GM18511 (cell line): ENCODE data around the gene IL1RAPL1.
"Not testable (repeated sequence)": the region's sequence is repeated elsewhere in the genome, so short reads cannot be mapped to it uniquely, and the experiment has no call there.

Experiments used
- ATAC-seq: cut with Tn5 transposase; IDR thresholded peaks from one replicate; pipeline ENCODE4 v1.9.1; 2021; ENCODE audit warnings: mild to moderate bottlenecking, moderate library complexity; ENCODE audit not compliant: unreplicated experiment

The IL1RAPL1 gene

DNA sequence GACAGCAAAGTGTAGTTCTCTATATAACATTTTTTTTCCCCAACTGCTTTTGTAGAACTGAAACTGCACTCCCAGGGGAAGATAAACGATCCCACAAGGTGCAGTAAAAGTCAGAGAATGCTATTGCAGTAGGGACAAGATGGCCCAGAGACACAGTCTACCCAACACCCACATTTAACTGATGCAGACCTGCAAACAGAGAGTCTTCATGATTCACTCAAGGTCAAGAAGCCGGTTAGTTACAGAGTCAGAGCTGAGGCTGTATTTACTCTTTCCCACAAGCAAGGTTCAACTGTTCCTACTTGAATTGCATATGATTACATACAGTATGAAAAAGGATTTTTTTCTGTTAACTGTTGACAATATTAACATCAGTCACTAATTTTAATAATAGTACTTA lies 654.6 kb downstream of the IL1RAPL1 start:
- no peak for ATAC-seq

DNA sequence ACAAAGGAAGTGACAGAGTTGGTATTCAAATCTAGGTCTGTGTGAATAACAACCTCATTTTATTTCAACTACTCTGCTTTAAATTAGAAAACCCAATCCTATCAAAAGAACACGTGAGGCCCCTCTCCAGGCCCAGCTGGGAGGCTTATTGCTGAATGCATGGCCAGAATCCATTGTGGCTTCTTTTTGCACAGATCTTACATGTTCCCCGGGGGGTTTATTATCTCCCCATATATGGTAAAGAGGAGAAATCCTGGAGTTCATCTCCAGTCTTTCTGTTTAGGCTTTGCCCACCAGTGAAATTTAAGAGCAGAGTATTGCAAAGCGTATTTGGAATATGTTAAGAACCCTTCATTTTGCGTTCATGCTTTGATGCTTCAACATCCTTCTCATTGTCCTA lies 655.6 kb downstream of the IL1RAPL1 start:
- no peak for ATAC-seq

DNA sequence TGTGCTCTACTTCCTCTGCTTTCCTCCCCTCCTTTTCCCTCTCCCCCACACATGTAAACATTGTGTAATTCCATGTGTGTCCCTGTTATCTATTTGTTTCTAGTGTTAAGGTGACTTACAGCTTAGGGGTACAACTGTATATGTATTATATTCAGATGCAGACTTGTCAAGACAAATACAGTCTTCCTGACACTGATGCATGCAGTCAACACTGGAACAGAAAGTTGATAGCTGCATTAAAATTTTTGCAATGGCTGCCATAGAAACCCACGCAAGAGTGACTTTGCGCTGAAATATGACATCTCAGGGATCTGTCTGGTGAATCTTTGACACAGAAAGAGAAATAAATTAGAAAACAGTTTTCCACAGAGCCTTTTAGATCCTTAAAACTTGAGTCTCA lies 656.7 kb downstream of the IL1RAPL1 start:
- ATAC-seq: no peak

DNA sequence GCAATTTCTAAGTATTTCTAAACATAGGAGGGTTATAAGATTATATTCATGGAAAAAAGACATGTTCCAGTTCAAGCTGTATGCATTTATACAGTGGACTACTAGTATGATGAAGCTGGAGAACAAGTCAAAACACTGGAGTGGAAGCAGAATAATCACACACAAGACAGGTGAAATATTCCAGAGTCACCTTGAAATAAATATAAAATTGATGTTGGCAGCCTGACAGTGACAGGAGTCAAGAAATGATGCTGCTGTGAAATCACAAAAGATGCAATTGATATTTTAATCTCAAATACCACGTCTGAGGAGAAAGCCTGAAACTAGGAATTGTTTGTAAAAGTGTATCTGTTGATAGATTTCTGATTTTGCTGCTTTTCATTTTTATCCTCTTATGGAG lies 667.3 kb downstream of the IL1RAPL1 start:
- ATAC-seq: no peak

DNA sequence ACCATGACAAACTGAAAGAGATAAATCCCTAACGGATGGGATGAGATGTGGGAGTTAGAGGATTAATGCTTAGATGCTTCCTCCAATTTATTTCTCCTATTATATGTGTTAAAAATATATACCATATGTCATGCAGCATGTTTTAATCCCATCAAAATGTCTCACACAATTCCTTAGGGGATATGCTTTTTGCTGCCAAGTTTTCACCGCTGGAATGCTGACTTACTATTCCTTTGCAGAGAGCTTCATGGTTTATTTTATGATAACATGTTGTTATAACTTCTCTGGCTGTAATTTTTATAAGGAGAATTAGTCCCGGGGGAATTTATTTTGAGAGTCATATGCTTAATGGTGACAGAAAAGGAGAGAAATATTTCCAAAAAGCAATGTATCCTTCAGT lies 670.3 kb downstream of the IL1RAPL1 start:
- no peak for ATAC-seq

DNA sequence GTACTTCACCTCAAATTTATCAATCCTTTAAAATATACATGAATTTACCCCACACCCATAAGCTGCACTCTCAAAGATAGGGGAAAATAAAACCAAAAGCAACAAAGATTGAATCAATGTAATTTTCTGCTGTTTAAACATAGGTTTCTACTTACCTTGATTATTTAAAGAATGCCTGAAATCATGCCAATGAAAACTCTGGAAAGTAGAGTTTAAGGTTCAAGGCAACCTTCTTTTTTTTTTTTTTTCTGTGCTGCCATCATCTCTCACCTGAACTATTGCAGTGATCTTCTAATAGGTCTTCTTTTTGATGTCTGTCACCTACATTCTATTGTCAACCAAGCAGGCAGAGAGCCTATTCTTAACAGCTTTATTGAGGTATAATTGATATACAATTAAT lies 682.1 kb downstream of the IL1RAPL1 start:
- ATAC-seq: no peak

DNA sequence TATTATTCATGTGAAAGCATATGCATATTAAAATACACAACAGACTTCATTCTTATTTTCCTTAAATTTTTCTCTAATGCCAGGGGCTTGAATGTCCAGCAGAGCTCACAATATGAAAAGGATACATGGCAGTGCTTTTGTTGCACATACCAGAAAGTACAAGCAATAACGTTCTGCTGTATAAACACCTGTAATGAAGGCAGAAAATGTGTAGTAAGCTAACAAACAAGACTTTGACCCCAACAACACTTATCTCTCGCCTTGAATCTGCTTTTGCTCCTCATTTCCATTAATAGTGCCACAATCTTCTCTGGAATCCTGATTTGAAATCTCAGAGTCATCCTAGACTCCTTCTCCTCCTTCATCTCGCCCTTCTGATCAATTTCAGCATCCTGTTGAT lies 687.3 kb downstream of the IL1RAPL1 start:
- ATAC-seq: no peak

DNA sequence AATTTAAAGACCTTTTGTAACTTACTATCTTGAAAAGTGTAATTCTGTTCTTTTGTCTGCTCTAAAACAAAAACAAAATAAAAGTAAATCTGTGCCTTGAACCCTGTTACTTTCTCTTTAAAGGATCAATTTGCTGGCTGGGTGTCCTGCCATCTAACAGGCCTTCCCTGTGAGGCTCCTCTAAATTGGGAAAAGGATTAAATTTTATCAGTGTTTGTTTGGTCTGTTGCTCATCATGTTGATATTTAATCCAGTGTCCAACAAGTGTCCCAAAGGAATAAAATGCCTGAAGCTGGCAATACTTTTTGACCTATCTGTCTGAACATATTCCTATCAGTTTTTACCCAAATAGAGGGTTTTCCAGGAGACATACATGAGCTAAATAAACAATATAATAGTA lies 688.7 kb downstream of the IL1RAPL1 start:
- no peak for ATAC-seq

DNA sequence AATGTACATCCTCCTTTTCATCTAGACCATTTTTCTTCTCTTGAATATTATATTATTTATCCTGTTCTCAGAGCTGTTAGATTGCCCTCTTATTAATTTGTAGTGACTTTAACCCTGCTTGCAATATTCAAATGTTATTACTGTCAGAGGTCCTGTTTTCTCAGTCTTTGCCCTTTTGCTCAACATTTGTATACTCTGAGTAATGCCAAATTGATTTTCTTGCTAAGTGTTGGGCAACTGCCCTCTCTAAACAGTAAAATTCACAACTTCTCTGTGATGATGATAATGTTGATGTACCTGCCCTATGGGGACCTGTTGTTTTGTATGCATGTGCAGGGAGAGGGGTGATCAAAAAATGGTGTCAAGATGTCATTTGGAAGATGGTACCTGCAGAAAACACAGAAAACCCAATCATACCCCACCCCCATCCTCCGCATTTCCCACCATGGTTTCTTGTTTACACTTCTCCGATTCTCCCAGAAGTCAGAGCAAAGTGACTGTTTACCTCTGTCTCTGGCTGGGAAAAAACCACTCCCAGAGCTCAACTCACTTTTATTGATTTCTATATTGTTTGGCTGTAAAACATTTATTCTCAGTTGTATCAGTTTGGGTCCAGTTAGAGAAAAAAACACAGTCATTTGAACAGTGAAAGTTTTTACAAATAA lies 694.0 kb downstream of the IL1RAPL1 start:
- ATAC-seq: no peak

DNA sequence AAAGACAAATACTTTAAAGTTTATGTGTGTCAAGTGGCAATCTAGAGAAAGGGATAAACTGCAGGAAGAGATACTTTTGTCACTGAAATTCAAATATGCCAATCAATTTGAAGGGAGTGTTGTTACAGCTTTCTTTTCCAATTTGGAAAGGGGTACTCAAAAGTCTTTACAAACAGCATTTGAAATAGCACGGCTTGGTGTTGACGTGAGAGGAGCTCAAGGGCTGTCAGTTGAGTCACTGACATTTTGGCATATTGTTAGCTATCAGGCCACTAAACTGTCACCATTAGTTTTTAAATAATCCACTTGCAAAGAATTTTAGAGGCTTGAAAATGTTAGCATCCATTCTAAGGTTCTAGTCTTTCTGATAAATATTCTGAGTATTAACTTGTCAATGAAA lies 698.4 kb downstream of the IL1RAPL1 start:
- no peak for ATAC-seq

DNA sequence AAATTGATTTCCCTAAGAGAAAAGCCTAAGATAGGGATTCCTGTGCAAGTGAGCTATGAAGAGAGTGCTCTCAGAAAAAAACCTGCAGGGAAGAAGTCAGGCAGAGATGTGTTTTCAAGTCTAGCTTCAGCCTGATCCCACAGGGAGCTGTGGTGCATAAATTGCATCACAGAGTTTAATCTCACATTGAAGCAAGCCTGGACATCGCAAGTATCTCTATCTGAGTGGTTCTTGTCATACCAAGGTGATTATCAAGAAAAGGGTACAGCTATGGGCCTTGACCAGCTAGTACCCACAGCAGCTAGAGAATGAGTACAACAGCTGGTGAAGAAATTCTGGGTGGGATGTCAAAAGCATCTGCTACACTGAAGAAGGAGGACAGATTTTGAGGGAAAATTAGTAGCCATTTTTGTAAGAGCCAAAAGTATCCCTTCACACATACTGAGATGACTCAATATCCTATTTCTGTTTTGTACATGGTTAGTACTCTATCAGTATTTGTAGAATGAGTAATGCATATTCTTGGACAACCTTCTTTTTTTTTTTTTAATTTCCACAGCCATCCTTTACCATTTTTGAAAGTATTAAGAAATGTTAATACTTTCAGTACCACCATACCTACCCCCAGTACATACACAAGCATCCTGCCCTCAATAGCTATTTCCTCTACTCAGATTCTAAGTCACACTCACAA lies 708.9 kb downstream of the IL1RAPL1 start:
- no peak for ATAC-seq

DNA sequence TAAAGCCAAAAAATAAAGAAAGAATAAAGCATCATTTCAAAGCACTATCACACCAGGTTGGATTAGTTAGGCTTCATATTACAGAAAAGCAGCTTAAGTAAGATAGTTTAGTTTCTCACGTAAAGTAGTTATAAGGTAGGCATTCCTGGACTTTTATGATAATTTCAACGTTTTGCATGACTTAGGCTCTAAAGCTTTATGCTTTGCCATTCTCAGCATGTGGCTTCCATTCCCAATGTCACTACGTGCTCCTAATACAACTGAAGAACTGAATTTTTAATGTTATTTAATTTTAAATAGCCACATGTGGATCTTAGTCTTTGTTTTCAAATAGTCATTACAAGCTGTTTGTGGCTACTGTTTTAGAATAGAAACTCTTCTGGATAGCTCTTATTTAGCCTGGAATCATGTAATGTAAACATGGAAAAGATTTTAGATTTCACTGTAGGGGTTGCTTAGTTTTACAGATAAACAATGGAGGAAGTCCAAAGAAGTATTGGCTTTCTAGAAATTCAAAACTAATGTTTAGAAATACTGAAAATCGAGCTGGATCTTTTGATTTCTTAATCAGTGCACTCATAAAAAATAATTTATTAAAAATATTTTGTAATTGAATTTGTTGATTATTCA lies 710.0 kb downstream of the IL1RAPL1 start:
- ATAC-seq: no peak

DNA sequence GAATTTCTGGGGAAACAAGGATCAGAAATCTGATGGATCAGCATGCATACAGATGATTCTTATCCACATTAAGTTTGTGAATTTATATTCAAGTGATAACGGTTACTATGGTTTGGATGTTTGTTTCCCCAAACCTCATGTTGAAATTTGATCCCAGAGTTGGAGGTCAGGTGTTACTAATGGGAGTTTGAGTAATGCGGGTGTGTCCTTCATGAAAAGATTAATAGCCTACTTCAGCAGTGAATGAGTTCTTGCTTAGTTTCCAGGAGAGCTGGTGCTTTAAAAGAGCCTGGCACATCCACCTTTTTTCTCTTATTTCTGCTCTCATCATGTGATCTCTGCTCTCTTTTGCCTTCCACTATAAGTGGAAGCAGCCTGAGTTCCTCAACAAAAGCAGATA lies 712.4 kb downstream of the IL1RAPL1 start:
- ATAC-seq: no peak

DNA sequence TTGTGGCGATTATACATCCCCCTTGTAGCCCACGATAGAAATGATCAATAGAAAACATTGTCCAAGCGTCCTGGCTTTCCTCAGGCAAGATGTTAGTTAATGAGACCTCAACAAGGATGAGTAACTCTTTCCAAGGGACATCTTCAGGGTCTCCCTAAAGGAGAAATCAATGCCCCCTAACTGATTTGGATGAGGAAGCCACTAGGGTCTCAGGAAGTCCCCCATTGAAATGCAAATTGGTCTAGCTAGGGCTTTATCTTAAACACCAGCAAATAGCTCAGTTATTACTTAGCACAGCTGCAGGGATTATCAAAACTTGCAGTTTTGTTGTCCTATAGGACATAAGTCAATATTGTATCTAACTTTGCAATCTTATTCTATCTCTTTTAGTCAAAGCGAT lies 721.5 kb downstream of the IL1RAPL1 start:
- no peak for ATAC-seq

DNA sequence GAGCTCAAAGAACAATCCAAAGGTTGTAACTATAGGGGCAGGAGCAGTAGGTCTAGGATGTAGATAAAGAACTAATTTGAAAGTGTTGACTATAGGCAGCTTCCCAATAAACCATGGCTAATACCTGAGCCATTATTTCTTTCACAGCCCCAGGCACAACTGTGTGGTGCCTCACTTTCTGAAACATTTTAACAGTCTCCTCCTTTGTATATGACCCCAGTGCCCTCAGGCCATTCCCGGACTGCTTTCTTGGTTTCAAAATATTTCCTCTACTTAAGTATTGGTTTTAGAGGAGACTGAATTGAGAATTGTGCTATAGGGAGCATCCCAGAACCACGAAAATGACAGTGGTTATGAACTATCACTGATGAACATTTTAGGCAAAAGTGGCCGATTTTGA lies 728.7 kb downstream of the IL1RAPL1 start:
- ATAC-seq: no peak

DNA sequence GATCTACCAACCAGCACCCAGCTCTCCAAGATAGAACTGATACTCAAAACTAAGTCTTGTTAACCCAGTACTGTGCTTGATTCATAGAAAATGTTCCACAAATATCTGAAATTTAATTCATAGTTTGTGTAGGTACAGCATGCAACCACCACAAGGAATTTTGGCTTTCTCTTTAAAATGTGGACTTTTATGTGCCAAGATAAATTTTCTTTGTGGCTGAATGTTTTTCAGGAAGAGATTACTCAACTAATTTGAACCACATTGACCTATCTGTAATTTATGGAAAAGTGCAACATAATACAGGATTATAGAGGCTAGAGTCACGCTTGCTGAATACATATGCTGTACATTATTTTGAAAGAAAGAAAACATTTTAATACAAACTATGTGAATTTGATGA lies 730.8 kb downstream of the IL1RAPL1 start:
- ATAC-seq: no peak

DNA sequence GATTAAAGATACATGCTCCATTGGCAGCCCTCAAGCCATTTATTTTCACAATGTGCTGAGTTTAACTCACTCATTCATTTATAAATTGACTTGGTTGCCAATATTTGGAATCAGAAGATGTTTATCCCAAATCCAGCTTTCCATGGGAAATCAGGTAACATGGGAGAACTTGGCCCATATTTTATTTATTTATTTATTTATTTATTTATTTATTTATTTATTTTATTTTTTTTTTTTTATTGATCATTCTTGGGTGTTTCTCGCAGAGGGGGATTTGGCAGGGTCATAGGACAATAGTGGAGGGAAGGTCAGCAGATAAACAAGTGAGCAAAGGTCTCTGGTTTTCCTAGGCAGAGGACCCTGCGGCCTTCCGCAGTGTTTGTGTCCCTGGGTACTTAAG lies 745.2 kb downstream of the IL1RAPL1 start:
- not testable (repeated sequence) for ATAC-seq

DNA sequence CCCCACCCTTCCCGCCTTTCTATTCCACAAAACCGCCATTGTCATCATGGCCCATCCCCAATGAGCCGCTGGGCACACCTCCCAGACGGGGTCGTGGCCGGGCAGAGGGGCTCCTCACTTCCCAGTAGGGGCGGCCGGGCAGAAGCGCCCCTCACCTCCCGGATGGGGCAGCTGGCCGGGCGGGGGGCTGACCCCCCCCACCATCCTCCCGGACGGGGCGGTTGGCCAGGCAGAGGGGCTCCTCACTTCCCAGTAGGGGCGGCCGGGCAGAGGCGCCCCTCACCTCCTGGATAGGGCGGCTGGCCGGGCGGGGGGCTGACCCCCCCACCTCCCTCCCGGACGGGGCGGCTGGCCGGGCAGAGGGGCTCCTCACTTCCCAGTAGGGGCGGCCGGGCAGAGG lies 745.8 kb downstream of the IL1RAPL1 start:
- not testable (repeated sequence) for ATAC-seq

DNA sequence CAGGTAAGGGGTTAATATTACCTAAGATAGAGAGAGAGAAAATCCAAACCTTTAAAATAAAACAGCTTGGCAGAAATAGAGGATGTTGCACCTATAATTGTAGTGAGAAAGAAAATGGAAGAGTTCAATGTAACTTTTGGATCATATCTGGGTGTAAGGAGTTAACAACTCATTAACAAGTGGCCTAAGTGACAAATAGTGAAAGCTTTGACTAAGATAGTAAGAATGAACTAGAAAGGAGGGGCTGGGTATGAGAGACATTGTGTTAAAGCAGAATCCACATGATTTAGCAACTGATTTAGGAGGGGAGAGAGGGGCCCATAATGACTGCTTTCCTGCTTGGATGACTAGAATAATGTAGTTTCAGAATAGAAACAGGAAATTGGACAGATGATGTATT lies 761.0 kb downstream of the IL1RAPL1 start:
- ATAC-seq: peak; percentile 91

DNA sequence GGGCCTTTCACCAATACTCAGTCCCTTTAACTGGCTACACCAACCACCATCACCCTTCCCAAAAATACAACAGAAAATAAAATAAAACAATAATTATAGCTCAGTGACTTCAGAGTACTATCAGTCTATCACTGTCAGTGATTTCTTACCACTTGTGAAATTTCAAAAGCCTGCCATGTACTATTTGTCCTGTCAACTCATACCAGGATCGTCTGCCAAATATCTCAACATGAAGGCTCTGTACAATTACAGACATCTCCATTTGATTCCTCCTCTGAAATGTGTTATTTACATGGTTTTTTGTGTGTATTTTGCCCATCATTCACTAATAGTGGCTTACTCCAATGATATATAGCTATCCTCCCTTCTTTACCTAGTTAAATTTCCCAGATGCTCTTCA lies 772.0 kb downstream of the IL1RAPL1 start:
- ATAC-seq: no peak

DNA sequence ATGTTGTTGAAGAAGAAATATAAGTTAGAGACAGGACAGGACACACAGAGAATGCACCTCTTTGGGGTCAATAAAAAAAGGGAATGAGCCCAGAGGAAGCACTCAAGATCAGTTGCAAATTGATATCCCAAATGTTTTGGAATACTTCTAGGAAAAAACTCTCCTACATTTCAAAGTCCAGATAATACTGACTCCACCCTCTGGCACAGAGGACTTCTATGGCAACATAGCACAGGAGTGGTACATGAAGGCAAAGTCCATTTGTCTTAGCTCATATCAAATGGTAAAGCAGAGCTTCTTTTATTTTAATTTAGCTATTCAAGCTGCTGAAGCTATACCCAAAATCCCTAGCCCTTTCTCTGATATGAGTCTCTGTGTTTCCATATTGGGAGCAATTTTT lies 787.5 kb downstream of the IL1RAPL1 start:
- not testable (repeated sequence) for ATAC-seq

DNA sequence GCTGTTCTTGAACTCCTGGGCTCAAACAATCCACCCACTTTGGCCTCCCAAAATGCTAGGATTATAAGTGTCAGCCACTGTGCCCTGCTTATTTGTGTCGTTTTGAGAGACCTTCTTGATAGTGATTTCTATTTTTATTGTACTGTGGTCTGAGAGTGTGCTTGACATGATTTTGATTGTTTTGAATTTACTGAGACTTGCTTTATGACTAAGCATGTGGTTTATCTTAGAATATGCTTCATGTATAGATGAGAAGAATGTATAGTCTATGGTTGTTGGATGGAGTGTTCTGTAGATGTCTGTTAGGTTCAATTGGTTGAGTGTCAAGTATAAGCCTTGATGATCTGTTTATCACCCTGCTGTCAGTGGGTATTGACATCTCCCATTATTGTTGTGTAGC lies 789.3 kb downstream of the IL1RAPL1 start:
- peak; percentile 80 for ATAC-seq
